Measurements from ENCODE around the gene SLC39A10. TPM values are rescaled to one million over a fixed set of nuclear protein-coding genes. Genes with fewer than 3 reads are reported as not detected.

The SLC39A10 gene
- total and polyA plus RNA-seq, 9 of the 15 experiments (the other 6 are each of a cell fraction or from before 2014, with no cell fraction given): 12.5 to 40.1 (median 23.1) TPM

DNA sequence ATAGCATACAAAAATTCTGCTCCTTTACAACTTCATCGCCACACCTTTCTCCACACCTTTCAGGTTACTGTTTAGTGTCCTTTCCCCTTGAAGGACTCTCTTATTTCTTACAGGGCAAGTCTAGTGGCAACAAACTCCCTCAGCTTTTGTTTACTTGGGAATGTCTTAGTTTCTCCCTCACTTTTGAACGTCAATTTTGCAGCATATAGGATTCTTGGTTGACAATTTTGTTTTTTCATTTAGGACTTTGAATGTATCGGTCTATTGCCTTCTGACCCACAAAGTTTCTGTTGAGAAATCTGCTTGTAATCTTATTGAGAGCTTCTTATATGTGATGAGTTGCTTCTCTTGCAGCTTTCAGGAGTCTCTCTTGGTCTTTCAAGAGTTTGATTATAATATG lies 43.5 kb downstream of the SLC39A10 start:
- intact Hi-C loops (cut with micrococcal nuclease): no loop called here
- TF ChIP-seq, protein P1, sequence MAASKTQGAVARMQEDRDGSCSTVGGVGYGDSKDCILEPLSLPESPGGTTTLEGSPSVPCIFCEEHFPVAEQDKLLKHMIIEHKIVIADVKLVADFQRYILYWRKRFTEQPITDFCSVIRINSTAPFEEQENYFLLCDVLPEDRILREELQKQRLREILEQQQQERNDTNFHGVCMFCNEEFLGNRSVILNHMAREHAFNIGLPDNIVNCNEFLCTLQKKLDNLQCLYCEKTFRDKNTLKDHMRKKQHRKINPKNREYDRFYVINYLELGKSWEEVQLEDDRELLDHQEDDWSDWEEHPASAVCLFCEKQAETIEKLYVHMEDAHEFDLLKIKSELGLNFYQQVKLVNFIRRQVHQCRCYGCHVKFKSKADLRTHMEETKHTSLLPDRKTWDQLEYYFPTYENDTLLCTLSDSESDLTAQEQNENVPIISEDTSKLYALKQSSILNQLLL (CRISPR knock-in tag; IDR thresholded peaks at IDR 0.05; ENCODE audit: borderline replicate concordance): no peak
- no peak for TF ChIP-seq HNRNPK (IDR thresholded peaks at IDR 0.05; ENCODE audit: low read depth, low read length, poor library complexity, severe bottlenecking)
- TF ChIP-seq, protein P2, sequence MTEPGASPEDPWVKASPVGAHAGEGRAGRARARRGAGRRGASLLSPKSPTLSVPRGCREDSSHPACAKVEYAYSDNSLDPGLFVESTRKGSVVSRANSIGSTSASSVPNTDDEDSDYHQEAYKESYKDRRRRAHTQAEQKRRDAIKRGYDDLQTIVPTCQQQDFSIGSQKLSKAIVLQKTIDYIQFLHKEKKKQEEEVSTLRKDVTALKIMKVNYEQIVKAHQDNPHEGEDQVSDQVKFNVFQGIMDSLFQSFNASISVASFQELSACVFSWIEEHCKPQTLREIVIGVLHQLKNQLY (CRISPR knock-in tag; conservative IDR thresholded peaks at IDR 0.05): no peak
- no peak for TF ChIP-seq KDM1A (IDR thresholded peaks at IDR 0.05)
- TF ChIP-seq, protein P3, sequence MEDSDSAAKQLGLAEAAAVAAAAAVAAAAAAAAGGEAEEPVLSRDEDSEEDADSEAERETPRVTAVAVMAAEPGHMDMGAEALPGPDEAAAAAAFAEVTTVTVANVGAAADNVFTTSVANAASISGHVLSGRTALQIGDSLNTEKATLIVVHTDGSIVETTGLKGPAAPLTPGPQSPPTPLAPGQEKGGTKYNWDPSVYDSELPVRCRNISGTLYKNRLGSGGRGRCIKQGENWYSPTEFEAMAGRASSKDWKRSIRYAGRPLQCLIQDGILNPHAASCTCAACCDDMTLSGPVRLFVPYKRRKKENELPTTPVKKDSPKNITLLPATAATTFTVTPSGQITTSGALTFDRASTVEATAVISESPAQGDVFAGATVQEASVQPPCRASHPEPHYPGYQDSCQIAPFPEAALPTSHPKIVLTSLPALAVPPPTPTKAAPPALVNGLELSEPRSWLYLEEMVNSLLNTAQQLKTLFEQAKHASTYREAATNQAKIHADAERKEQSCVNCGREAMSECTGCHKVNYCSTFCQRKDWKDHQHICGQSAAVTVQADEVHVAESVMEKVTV (CRISPR knock-in tag; IDR thresholded peaks at IDR 0.05): no peak
- no peak for TF ChIP-seq ZFP36 (IDR thresholded peaks at IDR 0.05; ENCODE audit: low read depth, low read length, partially characterized antibody)
- no peak for TF ChIP-seq MAFG (tag; conservative IDR thresholded peaks at IDR 0.05)
- TF ChIP-seq, protein P4, sequence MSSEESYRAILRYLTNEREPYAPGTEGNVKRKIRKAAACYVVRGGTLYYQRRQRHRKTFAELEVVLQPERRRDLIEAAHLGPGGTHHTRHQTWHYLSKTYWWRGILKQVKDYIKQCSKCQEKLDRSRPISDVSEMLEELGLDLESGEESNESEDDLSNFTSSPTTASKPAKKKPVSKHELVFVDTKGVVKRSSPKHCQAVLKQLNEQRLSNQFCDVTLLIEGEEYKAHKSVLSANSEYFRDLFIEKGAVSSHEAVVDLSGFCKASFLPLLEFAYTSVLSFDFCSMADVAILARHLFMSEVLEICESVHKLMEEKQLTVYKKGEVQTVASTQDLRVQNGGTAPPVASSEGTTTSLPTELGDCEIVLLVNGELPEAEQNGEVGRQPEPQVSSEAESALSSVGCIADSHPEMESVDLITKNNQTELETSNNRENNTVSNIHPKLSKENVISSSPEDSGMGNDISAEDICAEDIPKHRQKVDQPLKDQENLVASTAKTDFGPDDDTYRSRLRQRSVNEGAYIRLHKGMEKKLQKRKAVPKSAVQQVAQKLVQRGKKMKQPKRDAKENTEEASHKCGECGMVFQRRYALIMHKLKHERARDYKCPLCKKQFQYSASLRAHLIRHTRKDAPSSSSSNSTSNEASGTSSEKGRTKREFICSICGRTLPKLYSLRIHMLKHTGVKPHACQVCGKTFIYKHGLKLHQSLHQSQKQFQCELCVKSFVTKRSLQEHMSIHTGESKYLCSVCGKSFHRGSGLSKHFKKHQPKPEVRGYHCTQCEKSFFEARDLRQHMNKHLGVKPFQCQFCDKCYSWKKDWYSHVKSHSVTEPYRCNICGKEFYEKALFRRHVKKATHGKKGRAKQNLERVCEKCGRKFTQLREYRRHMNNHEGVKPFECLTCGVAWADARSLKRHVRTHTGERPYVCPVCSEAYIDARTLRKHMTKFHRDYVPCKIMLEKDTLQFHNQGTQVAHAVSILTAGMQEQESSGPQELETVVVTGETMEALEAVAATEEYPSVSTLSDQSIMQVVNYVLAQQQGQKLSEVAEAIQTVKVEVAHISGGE (CRISPR knock-in tag; IDR thresholded peaks at IDR 0.05): no peak
- no peak for TF ChIP-seq FOSL1 (tag; conservative IDR thresholded peaks at IDR 0.05)
- no peak for TF ChIP-seq L3MBTL2 (IDR thresholded peaks at IDR 0.05)
- TF ChIP-seq OTX1 (CRISPR knock-in tag; IDR thresholded peaks at IDR 0.05): no peak
- TF ChIP-seq MXI1 (IDR thresholded peaks at IDR 0.05; ENCODE audit: low read depth, low read length): no peak
- TF ChIP-seq, protein P5, sequence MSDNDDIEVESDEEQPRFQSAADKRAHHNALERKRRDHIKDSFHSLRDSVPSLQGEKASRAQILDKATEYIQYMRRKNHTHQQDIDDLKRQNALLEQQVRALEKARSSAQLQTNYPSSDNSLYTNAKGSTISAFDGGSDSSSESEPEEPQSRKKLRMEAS (CRISPR knock-in tag; IDR thresholded peaks at IDR 0.05): no peak
- ATAC-seq: no peak
- ChIA-PET POLR2A (no interaction called here), CTCF (ENCODE audit: low intra/inter-chr PET ratio) (no interaction called here)
- Histone ChIP-seq H3K4me3 (no peak overlapping the region), H4K20me1 (replicated peaks; ENCODE audit: control insufficient read depth, insufficient read depth, low read length) (no peaks in the 10 kb centered on the region), H3K4me2 (ENCODE audit: insufficient read depth, low read length) (no peak overlapping the region), H3K4me1 (replicated peaks in 1 of 2; ENCODE audit: control insufficient read depth in 2 of 2, insufficient read depth in 2 of 2, low read length in 2 of 2) (no peaks in the 10 kb centered on the region), H3K27me3 (ENCODE audit: control insufficient read depth in 2 of 2, insufficient read depth in 2 of 2, low read length in 2 of 2) (no peaks in the 10 kb centered on the region), H3K9ac (ENCODE audit: insufficient read depth in 1 of 2, low read depth in 2 of 2, low read length in 2 of 2) (no peak overlapping the region), H2AFZ (ENCODE audit: low read depth, low read length) (no peak overlapping the region), H3K9me1 (ENCODE audit: control insufficient read depth, insufficient read depth, low read length) (no peaks in the 10 kb centered on the region), H3K36me3 (ENCODE audit: control insufficient read depth, insufficient read depth, low read length) (no peaks in the 10 kb centered on the region), H3K27ac (ENCODE audit: extremely low read depth, low read depth, low read length) (no peak overlapping the region), H3K9me3 (replicated peaks; ENCODE audit: control insufficient read depth, insufficient read depth, low read depth, low read length) (no peaks in the 10 kb centered on the region; the same call in 1 of the 2 replicates), H3K79me2 (ENCODE audit: control insufficient read depth, insufficient read depth, low read length) (peaks cover 28% of the 10 kb centered on the region)
- no TSS peak for BruUV-seq (replicated peaks)
- DNase-seq (ENCODE audit: extremely low read depth in 1 of 4, low spot score in 3 of 4): no peak
- no peak for FAIRE-seq
- WGBS (ENCODE audit: insufficient coverage, low coverage, missing lambda C conversion rate): 71% methylated on average over 2 of the region's 3 CpGs
- in situ Hi-C loops (cut with MboI): no loop called here

Data from K562 (cell line).